ENCODE data around the gene PCDHGA5.

DNA sequence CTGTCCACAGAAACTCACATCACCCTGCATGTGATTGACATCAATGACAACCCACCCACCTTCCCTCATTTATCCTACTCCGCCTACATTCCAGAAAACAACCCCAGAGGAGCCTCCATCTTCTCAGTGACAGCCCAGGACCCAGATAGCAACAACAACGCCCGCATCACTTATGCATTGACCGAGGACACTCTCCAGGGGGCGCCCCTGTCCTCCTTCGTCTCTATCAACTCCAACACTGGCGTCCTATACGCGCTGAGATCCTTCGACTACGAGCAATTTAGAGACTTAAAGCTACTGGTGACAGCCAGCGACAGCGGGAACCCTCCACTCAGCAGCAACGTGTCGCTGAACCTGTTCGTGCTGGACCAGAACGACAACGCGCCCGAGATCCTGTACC, 18.6 kb upstream of the PCDHGA5 start:
- TF ChIP-seq, protein P1, sequence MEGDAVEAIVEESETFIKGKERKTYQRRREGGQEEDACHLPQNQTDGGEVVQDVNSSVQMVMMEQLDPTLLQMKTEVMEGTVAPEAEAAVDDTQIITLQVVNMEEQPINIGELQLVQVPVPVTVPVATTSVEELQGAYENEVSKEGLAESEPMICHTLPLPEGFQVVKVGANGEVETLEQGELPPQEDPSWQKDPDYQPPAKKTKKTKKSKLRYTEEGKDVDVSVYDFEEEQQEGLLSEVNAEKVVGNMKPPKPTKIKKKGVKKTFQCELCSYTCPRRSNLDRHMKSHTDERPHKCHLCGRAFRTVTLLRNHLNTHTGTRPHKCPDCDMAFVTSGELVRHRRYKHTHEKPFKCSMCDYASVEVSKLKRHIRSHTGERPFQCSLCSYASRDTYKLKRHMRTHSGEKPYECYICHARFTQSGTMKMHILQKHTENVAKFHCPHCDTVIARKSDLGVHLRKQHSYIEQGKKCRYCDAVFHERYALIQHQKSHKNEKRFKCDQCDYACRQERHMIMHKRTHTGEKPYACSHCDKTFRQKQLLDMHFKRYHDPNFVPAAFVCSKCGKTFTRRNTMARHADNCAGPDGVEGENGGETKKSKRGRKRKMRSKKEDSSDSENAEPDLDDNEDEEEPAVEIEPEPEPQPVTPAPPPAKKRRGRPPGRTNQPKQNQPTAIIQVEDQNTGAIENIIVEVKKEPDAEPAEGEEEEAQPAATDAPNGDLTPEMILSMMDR (IDR thresholded peaks at IDR 0.05), result 0 out of 2 replicates have a peak, but pooled peaks have one; percentile 11
- TF ChIP-seq ZFX (IDR thresholded peaks at IDR 0.05; ENCODE audit: borderline replicate concordance), result no peak

Data from 22Rv1 (cell line).